Measurements from ENCODE around the gene KRTAP12-3. TPM values are rescaled to one million over a fixed set of nuclear protein-coding genes. Genes with fewer than 3 reads are reported as not detected.
"Not testable (repeated sequence)": the region's sequence is repeated elsewhere in the genome, so short reads cannot be mapped to it uniquely, and the experiment has no call there.

The KRTAP12-3 gene
- total RNA-seq, 1 donor from 2014 or later: not detected

DNA sequence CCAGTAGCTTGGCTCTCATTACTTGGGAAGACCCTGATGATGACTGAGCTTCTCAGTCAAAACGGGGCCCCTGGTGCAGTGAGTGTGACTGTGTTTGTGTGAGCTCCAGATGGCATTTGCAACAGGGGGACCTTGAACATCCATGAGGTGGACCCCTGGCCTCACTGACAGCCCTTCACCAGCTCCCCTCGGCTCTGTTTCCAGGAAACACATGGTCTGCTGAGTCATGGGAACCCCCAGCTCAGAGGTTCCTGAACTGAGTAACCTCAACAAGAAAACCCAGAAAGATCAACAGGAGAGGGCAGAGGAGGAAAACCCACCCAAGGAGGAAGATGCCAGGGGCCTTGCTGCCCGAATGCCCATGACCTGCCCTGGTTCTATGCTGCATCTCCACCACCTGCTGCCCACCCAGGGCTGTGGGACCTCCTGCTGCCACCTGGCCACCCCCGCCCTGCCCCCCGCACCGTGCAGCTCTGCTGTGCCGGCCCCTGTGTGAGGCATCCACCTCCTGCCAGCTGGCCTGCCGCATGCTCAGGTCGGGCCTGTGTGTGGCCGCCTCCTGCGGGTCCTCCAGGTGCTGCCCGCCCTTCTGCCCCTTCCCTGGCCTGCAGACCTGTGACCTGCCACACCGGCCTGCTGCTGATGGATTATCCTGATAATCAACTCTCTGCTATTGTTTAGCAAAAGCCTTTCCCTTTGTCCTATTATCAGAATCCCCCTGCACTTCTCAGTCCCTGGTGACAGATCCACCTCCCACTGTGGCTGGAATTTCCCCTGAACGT is 28.5 kb downstream of the KRTAP12-3 start:
- Mint-ChIP-seq H3K4me3 (no peak overlapping the region), H3K36me3 (ENCODE audit: low read depth) (no peaks in the 10 kb centered on the region), H3K27ac (no peak overlapping the region), H3K4me1 (no peaks in the 10 kb centered on the region), H3K9me3 (no peaks in the 10 kb centered on the region), H3K27me3 (peaks cover 34% of the 10 kb centered on the region)
- DNase-seq: no peak
- ATAC-seq (ENCODE audit: low read depth): no peak
- TF ChIP-seq, protein P1, sequence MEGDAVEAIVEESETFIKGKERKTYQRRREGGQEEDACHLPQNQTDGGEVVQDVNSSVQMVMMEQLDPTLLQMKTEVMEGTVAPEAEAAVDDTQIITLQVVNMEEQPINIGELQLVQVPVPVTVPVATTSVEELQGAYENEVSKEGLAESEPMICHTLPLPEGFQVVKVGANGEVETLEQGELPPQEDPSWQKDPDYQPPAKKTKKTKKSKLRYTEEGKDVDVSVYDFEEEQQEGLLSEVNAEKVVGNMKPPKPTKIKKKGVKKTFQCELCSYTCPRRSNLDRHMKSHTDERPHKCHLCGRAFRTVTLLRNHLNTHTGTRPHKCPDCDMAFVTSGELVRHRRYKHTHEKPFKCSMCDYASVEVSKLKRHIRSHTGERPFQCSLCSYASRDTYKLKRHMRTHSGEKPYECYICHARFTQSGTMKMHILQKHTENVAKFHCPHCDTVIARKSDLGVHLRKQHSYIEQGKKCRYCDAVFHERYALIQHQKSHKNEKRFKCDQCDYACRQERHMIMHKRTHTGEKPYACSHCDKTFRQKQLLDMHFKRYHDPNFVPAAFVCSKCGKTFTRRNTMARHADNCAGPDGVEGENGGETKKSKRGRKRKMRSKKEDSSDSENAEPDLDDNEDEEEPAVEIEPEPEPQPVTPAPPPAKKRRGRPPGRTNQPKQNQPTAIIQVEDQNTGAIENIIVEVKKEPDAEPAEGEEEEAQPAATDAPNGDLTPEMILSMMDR (IDR thresholded peaks at IDR 0.05): no peak
- CTCF ChIA-PET: no interaction called here
- intact Hi-C loops (cut with micrococcal nuclease): no loop called here
- POLR2A ChIA-PET: no interaction called here

DNA sequence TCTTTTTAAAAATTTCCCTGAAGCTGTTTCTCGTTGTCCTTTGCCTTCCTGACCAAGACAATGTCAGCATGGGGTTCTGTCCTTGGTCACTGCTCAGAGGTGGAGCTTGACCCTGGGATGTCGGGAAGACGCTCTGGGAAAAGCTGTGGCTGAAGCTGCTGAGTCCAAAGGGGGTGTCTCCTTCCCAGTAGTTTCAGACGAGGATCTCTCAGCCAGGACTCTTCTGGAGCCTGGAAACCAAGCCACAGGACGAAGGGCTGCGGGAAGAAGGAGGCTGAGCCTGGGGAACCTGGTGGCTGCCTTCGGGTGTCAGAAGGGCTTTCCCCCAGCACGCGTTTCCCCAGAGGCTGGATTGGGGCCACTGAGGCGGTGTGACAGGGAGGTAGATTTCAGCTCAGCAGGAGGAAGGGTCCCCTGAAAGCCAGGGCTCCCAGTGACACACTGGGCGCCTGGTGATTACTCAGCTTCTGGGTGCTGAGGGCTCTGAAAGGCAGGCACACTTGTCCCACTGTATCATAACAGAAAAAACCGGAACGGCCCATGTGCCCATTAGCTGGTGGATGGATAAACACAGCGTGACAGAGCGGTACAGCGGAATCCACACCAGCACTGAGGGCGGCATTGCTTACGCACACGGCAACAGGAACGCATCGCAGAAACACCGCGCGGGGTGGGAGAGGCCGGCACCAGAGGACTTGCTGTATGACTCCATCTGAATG is 29.3 kb downstream of the KRTAP12-3 start:
- Mint-ChIP-seq H3K27ac (no peak overlapping the region), H3K4me1 (no peaks in the 10 kb centered on the region), H3K27me3 (peaks cover 32% of the 10 kb centered on the region), H3K36me3 (ENCODE audit: low read depth) (no peaks in the 10 kb centered on the region), H3K4me3 (no peak overlapping the region), H3K9me3 (no peaks in the 10 kb centered on the region)
- intact Hi-C loops (cut with micrococcal nuclease): no loop called here
- no peak for DNase-seq
- ChIA-PET POLR2A (no interaction called here), CTCF (no interaction called here)
- ATAC-seq (ENCODE audit: low read depth): no peak
- TF ChIP-seq, protein P1 (IDR thresholded peaks at IDR 0.05): no peak

DNA sequence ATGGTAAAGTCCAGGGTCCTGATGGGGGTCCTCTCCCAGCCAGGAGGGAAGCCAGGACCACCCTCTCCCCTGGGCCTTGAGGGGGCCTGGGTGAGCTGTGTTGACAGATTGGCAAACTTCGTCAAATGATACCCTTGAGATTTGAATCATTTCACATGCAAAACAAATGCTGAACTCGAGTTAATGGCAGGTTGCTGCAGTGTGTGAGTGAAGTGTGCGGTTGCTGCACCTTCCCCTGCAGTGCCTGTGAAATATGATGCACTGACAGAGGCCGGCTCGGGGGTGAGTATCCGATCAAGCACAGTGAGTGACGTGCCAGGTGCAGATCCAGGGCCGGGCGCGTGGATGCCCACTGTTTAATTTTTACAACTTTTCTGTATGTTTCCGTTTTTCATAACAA is 29.9 kb downstream of the KRTAP12-3 start:
- no peaks in the 10 kb centered on the region for H3K36me3 Mint-ChIP-seq (ENCODE audit: low read depth)
- ChIA-PET POLR2A (no interaction called here), CTCF (no interaction called here)
- no peaks in the 10 kb centered on the region for H3K4me1 Mint-ChIP-seq
- H3K27me3 Mint-ChIP-seq: peaks cover 26% of the 10 kb centered on the region
- DNase-seq (no peak), ATAC-seq (ENCODE audit: low read depth) (no peak)
- H3K4me3 Mint-ChIP-seq: no peak overlapping the region
- no peak overlapping the region for H3K27ac Mint-ChIP-seq
- TF ChIP-seq, protein P1 (IDR thresholded peaks at IDR 0.05): no peak
- intact Hi-C loops (cut with micrococcal nuclease): no loop called here
- H3K9me3 Mint-ChIP-seq: peaks cover 7% of the 10 kb centered on the region

DNA sequence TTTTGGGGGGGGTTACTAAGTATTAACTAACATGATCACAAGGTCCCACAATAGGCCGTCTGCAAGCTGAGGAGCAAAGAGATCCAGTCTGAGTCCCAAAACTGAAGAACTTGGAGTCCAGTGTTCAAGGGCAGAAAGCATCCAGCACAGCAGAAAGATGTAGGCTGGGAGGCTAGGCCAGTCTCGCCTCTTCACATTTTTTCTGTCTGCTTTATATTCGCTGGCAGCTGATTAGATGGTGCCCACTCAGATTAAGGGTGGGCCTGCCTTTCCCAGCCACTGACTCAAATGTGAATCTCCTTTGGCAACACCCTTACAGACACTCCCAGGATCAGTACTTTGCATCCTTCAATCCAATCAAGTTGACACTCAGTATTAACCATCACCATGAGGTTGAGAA is 32.0 kb downstream of the KRTAP12-3 start:
- H3K36me3 Mint-ChIP-seq (ENCODE audit: low read depth); DNase-seq; H3K4me1 Mint-ChIP-seq; POLR2A ChIA-PET; H3K27ac Mint-ChIP-seq; intact Hi-C loops (cut with micrococcal nuclease); H3K4me3 Mint-ChIP-seq; CTCF ChIA-PET; ATAC-seq (ENCODE audit: low read depth): not testable (repeated sequence)
- H3K27me3 Mint-ChIP-seq: peaks cover 24% of the 10 kb centered on the region
- peaks cover 15% of the 10 kb centered on the region for H3K9me3 Mint-ChIP-seq

DNA sequence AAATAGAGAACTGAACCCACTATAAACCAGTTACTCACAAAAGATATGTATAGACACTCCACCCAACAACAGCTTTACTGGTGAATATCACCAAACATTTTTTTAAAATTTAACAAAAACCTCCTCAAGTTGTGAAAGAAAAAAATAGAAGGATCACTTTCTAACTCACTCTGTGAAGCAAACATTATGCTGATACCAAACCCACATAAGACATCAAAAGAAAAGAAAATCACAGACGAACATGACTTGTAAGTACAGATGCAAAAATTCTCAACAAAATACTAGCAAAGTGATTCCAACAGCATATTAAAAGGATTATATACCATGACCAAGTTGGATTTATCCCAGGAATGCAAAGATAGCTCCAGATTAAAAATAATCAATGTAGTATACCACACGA is 34.0 kb downstream of the KRTAP12-3 start:
- no peaks in the 10 kb centered on the region for H3K36me3 Mint-ChIP-seq (ENCODE audit: low read depth)
- peaks cover 15% of the 10 kb centered on the region for H3K9me3 Mint-ChIP-seq
- DNase-seq (no peak), ATAC-seq (ENCODE audit: low read depth) (no peak)
- TF ChIP-seq, protein P1 (IDR thresholded peaks at IDR 0.05): no peak
- H3K27ac Mint-ChIP-seq: no peak overlapping the region
- intact Hi-C loops (cut with micrococcal nuclease): no loop called here
- ChIA-PET POLR2A (no interaction called here), CTCF (no interaction called here)
- H3K4me3 Mint-ChIP-seq: no peak overlapping the region
- no peaks in the 10 kb centered on the region for H3K4me1 Mint-ChIP-seq
- H3K27me3 Mint-ChIP-seq: peaks cover 28% of the 10 kb centered on the region
